Left lung (tissue), 14 donors: ENCODE data around the gene ARMH3. TPM values are rescaled to one million over a fixed set of nuclear protein-coding genes. Genes with fewer than 3 reads are reported as not detected.
A peak's percentile ranks its signal among the peaks of the same experiment; 100 is the strongest.

Experiments
- ATAC-seq: fragments of 200-7000 bp; cut with Tn5 transposase; one replicate; pipeline ENCODE4 v1.9.1; 2020; ENCODE audit warnings: moderate library complexity
- DNase-seq, 4 donors: peaks; one replicate each; pipeline ENCODE4 v3.0.0-alpha.2; 2013 to 2020
- H3K27ac ChIP-seq, 2 donors: fragments of 200-600 bp; sonication (generic) in 1 of 2; one replicate each; pipeline versions ENCODE4 v1.5.0 to v1.8.0; 2020 to 2021
- H3K27me3 ChIP-seq, 2 donors: fragments of 200-600 bp; sonication (generic) in 1 of 2; one replicate each; pipeline versions ENCODE4 v1.5.0 to v1.8.0; 2020 to 2021
- H3K36me3 ChIP-seq, 2 donors: fragments of 200-600 bp; sonication (generic) in 1 of 2; one replicate each; pipeline versions ENCODE4 v1.5.0 to v1.8.0; 2020 to 2021
- H3K4me1 ChIP-seq, 2 donors: fragments of 200-600 bp; one replicate each; pipeline ENCODE4 v1.8.0; 2021
- H3K4me3 ChIP-seq, 2 donors: fragments of 200-600 bp; sonication (generic) in 1 of 2; one replicate each; pipeline versions ENCODE4 v1.5.0 to v1.8.0; 2020 to 2021; ENCODE audit warnings: mild to moderate bottlenecking in 1 of 2
- H3K9me3 ChIP-seq, 2 donors: fragments of 200-600 bp; sonication (generic) in 1 of 2; one replicate each; pipeline versions ENCODE4 v1.5.0 to v1.8.0; 2020 to 2021
- intact Hi-C, 2 donors: fragments of 100-400 bp; cut with DNase I; formaldehyde crosslinking; loops; one replicate each; pipeline versions ENCODE4 v1.11.2 to v1.14.2; 2022
- long read RNA-seq, 12 donors: library from polyadenylated mRNA in 2 of 12; unstranded in 2 of 12; transcript quantifications; one replicate each; pipeline ENCODE4 v2.0.0 and lab custom pipeline, GENCODE V29; 2019 to 2026
- polyA plus RNA-seq, 6 donors: library from polyadenylated mRNA; unstranded; fragments of 120-200 nt; gene quantifications; one replicate each; pipeline ENCODE4 v1.2.1, GENCODE V29; 2013; ENCODE audit not compliant: insufficient read length in 6 of 6
- total RNA-seq, 2 donors: library from RNA; stranded (reverse); fragmentation: NEBNext Ultra II Directional; extraction: Animal tissue kit (Norgen Biotek cat#: 25700); gene quantifications; one replicate each; pipeline ENCODE4 v1.2.1, GENCODE V29; 2021
- TF ChIP-seq, protein P1 (sequence below), 2 donors: fragments of 200-600 bp; sonication (generic) in 1 of 2; IDR thresholded peaks; one replicate each; pipeline versions ENCODE4 v1.5.0 to v1.8.0; 2021; ENCODE audit warnings: antibody characterized with exemption in 2 of 2
- donor health status: DM: no; HTN: yes; CAD: no.
- donor health status: DM: no; HTN: no; CAD: no.

The ARMH3 gene
- total RNA-seq (10 to 100 TPM; 24.0 to 26.2 TPM), polyA plus RNA-seq (10 to 100 TPM; 19.4 to 23.6 (median 23.1) TPM)
- long read RNA-seq, donor 1: 0 reads
- long read RNA-seq, donor 2, partial matches to known transcripts: 38 of 38 reads
- long read RNA-seq, donor 2, other reads (novel, unspliced or antisense): 0 of 38 reads
- long read RNA-seq, donor 3, full-length matches to known transcripts: 1 of 1 reads
- long read RNA-seq, donor 3, partial matches to known transcripts: 0 of 1 reads
- long read RNA-seq, donor 3, other reads (novel, unspliced or antisense): 0 of 1 reads
- long read RNA-seq, donor 4, partial matches to known transcripts: 0 of 2 reads
- long read RNA-seq, donor 4, other reads (novel, unspliced or antisense): 2 of 2 reads
- long read RNA-seq, donor 5, partial matches to known transcripts: 0 of 1 reads
- long read RNA-seq, donor 5, other reads (novel, unspliced or antisense): 0 of 1 reads
- long read RNA-seq, donor 6, full-length matches to known transcripts: 2 of 2 reads
- long read RNA-seq, donor 6, partial matches to known transcripts: 0 of 2 reads
- long read RNA-seq, donor 6, other reads (novel, unspliced or antisense): 0 of 2 reads
- long read RNA-seq, donor 7: 0 reads
- long read RNA-seq, donor 8, partial matches to known transcripts: 6 of 6 reads
- long read RNA-seq, donor 8, other reads (novel, unspliced or antisense): 0 of 6 reads
- long read RNA-seq, donor 9: 0 reads
- long read RNA-seq, donor 10, partial matches to known transcripts: 0 of 1 reads
- long read RNA-seq, donor 10, other reads (novel, unspliced or antisense): 1 of 1 reads
- long read RNA-seq, donor 11, full-length matches to known transcripts: 1 of 1 reads
- long read RNA-seq, donor 11, partial matches to known transcripts: 0 of 1 reads
- long read RNA-seq, donor 11, other reads (novel, unspliced or antisense): 0 of 1 reads
- long read RNA-seq, donor 12: 0 reads

DNA sequence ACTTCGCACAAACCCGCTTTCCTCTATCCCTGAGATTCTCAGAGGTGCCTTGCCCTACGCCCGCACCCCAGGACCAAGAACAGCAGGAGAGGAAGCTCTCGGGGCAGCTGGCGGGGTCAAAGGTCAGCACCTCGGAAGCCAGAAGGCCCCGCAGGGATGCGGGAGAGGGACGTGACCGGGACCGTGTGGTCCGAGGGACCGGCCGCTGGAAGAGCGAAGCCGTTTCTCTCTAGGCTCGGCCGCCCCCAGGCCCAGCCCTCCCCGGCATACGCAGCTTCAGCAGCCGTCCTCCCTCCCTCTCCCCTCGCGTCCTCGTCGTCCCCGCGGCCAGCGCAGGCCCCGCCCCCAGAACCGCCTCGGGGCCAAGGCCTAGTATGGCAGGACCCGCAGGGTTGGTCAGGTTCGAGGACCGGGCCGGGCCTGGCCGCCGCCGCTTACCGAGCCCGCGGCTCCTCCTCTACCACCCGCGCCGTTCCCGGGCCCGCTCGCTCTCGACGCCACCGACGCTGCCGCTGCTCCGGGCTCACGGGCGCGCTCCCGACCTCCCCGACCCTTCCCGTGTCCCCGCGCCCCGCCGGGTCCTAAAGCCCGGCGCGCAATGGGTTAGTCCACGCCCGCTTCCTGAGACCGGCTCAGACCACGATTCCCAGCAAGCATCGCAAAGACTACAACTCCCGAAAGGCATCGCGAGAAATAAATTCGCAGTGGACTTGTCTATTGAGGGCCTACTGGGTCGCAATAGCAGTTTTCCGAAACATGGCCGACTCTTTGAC, at the start of gene ARMH3:
ARMH3 (minus strand) TSS at position 527 of the 773 bp plus-strand sequence. CDS start 16,059 bp downstream, outside the sequence.
- Histone ChIP-seq H3K4me3 (peak within 1 kb of the TSS; percentile 65 to 90), H3K36me3 (no peaks in the 10 kb centered on the region), H3K27ac (peak within 1 kb of the TSS; percentile 96 to 97), H3K27me3 (no peaks in the 10 kb centered on the region), H3K9me3 (no peaks in the 10 kb centered on the region), H3K4me1 (peaks cover 6 to 46% of the 10 kb centered on the region in 2 donors)
- TF ChIP-seq, protein P1, sequence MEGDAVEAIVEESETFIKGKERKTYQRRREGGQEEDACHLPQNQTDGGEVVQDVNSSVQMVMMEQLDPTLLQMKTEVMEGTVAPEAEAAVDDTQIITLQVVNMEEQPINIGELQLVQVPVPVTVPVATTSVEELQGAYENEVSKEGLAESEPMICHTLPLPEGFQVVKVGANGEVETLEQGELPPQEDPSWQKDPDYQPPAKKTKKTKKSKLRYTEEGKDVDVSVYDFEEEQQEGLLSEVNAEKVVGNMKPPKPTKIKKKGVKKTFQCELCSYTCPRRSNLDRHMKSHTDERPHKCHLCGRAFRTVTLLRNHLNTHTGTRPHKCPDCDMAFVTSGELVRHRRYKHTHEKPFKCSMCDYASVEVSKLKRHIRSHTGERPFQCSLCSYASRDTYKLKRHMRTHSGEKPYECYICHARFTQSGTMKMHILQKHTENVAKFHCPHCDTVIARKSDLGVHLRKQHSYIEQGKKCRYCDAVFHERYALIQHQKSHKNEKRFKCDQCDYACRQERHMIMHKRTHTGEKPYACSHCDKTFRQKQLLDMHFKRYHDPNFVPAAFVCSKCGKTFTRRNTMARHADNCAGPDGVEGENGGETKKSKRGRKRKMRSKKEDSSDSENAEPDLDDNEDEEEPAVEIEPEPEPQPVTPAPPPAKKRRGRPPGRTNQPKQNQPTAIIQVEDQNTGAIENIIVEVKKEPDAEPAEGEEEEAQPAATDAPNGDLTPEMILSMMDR (IDR thresholded peaks at IDR 0.05): peak in 1 of 2 donors; percentile 17
- intact Hi-C loops: no loop called here
- DNase-seq (peak; percentile 94 to 96 (median 94)), ATAC-seq (peak; percentile 98)

DNA sequence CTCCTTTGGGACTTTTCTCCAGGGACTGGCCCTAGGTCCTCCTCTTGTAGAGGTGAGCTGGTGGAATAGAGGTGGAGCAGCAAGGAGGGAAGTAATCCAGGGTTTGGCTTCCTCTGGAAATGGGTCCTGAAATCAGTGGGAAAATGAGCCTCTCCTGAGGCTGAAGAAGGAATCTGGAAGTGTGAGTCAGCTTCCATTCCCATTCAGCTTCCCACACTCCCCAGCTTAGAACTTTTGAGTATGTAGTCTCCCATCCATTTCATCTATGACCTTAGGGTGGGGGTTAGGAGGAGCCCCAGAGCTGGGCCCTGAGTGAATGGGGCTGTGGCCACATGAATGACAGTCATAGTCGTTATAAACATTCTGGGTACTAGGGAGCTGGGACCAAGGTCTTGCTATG, 46.4 kb upstream of the ARMH3 start:
- Histone ChIP-seq H3K36me3 (peaks cover 0 to 10% of the 10 kb centered on the region in 2 donors), H3K9me3 (no peaks in the 10 kb centered on the region), H3K4me1 (peaks cover 0 to 4% of the 10 kb centered on the region in 2 donors), H3K27ac (no peak overlapping the region), H3K27me3 (no peaks in the 10 kb centered on the region), H3K4me3 (no peak overlapping the region)
- intact Hi-C loops: no loop called here
- TF ChIP-seq, protein P1 (IDR thresholded peaks at IDR 0.05): no peak
- no peak for DNase-seq
- no peak for ATAC-seq

DNA sequence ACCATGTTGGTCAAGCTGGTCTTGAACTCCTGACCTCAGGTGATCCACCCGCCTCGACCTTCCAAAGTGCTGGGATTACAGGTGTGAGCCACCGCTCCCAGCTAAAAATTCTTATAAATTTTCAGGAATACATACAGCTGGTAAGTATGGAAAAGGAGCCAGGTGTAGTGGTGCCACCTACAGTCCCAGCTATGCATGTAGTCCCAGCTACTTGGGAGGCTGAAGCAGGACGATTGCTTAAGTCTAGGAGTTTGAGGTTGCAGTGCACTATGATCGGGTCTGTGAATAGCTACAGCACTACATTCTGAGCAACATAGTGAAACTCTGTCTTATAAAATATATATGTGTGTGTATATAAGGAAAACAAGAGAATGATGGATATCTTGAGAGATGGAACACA, 45.2 kb upstream of the ARMH3 start:
- Histone ChIP-seq H3K27me3 (no peaks in the 10 kb centered on the region), H3K4me1 (peaks cover 0 to 4% of the 10 kb centered on the region in 2 donors), H3K27ac (no peak overlapping the region), H3K36me3 (no peaks in the 10 kb centered on the region), H3K4me3 (no peak overlapping the region), H3K9me3 (no peaks in the 10 kb centered on the region)
- intact Hi-C loops: no loop called here
- ATAC-seq (no peak), DNase-seq (no peak)
- TF ChIP-seq, protein P1 (IDR thresholded peaks at IDR 0.05): no peak

- intact Hi-C loops: no loop called here
- Histone ChIP-seq H3K4me1 (no peaks in the 10 kb centered on the region), H3K27ac (no peak overlapping the region), H3K9me3 (no peaks in the 10 kb centered on the region), H3K4me3 (no peak overlapping the region), H3K27me3 (no peaks in the 10 kb centered on the region), H3K36me3 (no peaks in the 10 kb centered on the region)
- TF ChIP-seq, protein P1 (IDR thresholded peaks at IDR 0.05): no peak
- ATAC-seq (no peak), DNase-seq (no peak)
Observed at GRCh38 chr10:102096449-102096848, 40.5 kb upstream of the ARMH3 start.
